NT2/D1 (cell line): Measurements from ENCODE around the gene LRSAM1.
A peak's percentile ranks its signal among the peaks of the same experiment; 100 is the strongest.

Experiments
- DNase-seq: peaks from one replicate; pipeline ENCODE4 v3.0.0-alpha.2; 2011; ENCODE audit warnings: low read depth, low spot score
- H3K27me3 ChIP-seq: 2 replicates; pipeline ENCODE4 v1.6.0; 2011; ENCODE audit warnings: mild to moderate bottlenecking; ENCODE audit not compliant: insufficient read length, insufficient read depth
- H3K36me3 ChIP-seq: 2 replicates; pipeline ENCODE4 v1.6.1; 2011; ENCODE audit warnings: mild to moderate bottlenecking, low read length, mixed read lengths; ENCODE audit not compliant: insufficient read depth, insufficient read length
- H3K4me1 ChIP-seq: 2 replicates; pipeline ENCODE4 v1.5.1; 2011; ENCODE audit not compliant: insufficient read depth, insufficient read length
- H3K4me3 ChIP-seq: 2 replicates; pipeline ENCODE4 v1.5.1; 2011; ENCODE audit warnings: low read depth; ENCODE audit not compliant: insufficient read length
- H3K9ac ChIP-seq: 2 replicates; pipeline ENCODE4 v1.6.0; 2011; ENCODE audit warnings: low read depth; ENCODE audit not compliant: insufficient read length
- H3K9me3 ChIP-seq: 2 replicates; pipeline ENCODE4 v1.5.1; 2011; ENCODE audit warnings: mild to moderate bottlenecking, low read length; ENCODE audit not compliant: insufficient read depth
- SUZ12 ChIP-seq: IDR thresholded peaks from 2 replicates; pipeline ENCODE4 v1.6.1; 2011; ENCODE audit not compliant: insufficient read length, insufficient read depth; ENCODE audit errors: extremely low read depth
- YY1 ChIP-seq: IDR thresholded peaks from 2 replicates; pipeline ENCODE4 v1.6.1; 2011; ENCODE audit not compliant: insufficient read length, insufficient read depth
- ZNF274 ChIP-seq: IDR thresholded peaks from 2 replicates; pipeline ENCODE4 v1.6.1; 2011; ENCODE audit warnings: mild to moderate bottlenecking, low read depth, low read length

LRSAM1 gene

DNA sequence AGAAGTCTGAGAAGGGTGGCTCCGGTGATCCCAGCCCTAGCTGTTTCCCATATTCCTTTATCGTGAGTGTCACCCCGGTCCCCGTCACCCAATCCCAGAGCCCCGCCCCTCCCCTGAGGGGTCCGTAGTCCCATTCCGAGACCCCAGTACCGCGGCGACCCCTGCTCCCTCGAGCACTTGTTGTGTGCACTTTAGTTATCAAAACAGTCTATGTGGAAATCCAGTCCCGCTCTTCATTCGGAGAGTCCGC lies 223 bp downstream of the LRSAM1 start:
- no peaks in the 10 kb centered on the region for H3K9me3 ChIP-seq
- peak overlapping the region; percentile 100 for H3K4me3 ChIP-seq
- H3K27me3 ChIP-seq = no peaks in the 10 kb centered on the region
- peaks cover 7% of the 10 kb centered on the region for H3K4me1 ChIP-seq
- no peak for DNase-seq
- TF ChIP-seq YY1 (no peak), SUZ12 (no peak), ZNF274 (no peak)
- peak overlapping the region; percentile 100 for H3K9ac ChIP-seq
- peaks cover 79% of the 10 kb centered on the region for H3K36me3 ChIP-seq

DNA sequence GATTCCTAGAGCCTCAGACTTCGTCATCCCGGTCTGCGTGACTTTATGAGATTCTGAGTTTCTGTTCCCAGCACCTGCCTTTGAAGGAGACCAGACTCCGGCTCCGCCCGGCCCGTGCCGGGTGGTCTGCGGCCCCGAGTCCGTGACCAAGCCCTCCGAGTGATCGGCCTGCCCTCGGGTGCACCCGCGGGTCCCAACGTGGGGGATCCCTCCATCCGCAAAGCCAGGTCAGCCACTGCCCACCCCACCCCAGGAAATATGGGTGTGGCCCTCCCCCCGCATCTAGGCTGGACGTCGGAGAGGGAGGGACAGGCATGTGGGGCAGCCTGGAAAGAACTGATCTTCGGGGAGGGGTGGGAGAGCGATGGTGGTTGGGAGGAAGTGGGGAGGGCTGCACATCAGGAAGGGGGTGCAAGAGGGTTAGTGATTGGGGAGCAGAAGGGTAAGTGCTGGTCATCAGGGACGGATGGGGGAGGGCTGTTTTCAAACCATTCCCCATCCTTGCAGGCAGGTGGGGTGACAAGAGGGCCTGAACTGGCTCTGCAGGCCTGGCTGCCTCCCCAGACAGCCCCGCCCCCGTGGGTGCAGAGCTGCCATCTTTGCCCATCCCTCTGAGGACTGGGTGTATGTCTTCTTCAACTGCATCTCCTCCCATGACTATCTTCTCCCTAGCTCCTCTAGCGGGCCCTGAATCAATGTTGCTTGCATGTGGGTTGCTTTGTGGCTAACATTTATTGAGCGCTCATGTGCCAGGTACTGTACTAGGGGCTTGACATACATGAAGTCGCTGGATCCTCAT lies 747 bp downstream of the LRSAM1 start:
- H3K36me3 ChIP-seq = peaks cover 79% of the 10 kb centered on the region
- no peaks in the 10 kb centered on the region for H3K27me3 ChIP-seq
- DNase-seq = no peak
- TF ChIP-seq YY1 = no peak
- TF ChIP-seq SUZ12 = no peak
- no peak for TF ChIP-seq ZNF274
- H3K4me1 ChIP-seq = peaks cover 8% of the 10 kb centered on the region
- H3K9me3 ChIP-seq = no peaks in the 10 kb centered on the region
- peak overlapping the region; percentile 100 for H3K9ac ChIP-seq
- peak overlapping the region; percentile 100 for H3K4me3 ChIP-seq

DNA sequence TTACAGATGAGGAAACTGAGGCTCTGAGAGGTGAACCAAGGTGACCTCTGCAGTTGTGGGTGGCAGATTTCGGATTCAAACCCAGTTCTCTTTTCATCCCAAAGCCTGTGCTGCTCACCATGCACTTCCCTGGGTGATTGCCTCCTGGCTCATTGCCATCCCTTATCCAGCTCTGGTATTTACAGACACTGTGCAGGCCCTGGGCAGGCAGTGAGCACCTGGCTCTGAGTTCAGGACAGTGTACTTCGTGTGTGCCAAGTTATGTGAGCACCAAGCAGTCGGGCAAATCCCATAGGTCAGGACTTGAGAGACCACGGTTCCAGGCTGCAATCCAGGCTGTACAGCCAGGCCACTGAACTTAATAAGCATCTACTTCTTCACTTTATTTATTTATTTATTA lies 1.4 kb downstream of the LRSAM1 start:
- DNase-seq = no peak
- no peaks in the 10 kb centered on the region for H3K9me3 ChIP-seq
- H3K4me1 ChIP-seq = peaks cover 11% of the 10 kb centered on the region
- peaks cover 79% of the 10 kb centered on the region for H3K36me3 ChIP-seq
- no peak for TF ChIP-seq YY1
- no peak for TF ChIP-seq ZNF274
- no peak for TF ChIP-seq SUZ12
- peak overlapping the region; percentile 2 for H3K9ac ChIP-seq
- no peak overlapping the region for H3K4me3 ChIP-seq
- H3K27me3 ChIP-seq = no peaks in the 10 kb centered on the region

DNA sequence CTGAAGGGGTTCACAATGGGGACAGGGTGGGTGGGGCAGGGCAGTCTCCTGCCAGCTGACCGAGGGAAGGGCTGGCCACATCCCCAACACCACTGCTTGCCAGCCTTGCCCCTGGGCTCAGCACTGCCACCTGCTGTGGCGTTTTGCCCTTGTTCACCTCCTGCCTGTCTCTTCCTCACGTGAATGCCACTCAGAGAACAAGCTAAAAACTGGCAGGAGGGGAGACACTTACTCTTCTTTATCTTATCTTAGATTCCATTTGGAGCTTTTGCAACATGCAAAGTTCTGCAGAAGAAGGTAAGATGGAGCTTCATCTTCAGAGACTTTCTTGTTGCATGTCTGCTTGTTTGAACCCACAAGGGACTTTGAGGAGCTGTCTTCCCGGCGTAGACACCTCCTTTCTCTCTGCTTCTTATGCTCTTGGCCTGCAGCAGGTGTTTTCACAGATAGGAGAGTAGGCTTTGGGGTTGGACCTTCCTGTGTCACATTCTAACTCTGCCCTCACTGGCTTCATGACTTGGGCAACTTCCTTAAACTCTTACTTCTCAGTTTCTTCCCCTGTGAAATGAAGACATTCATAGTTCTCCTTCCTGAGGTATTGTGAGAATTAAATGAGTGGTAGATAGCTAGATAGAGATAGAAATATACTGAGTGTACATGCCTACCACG lies 4.1 kb downstream of the LRSAM1 start:
- H3K9ac ChIP-seq = no peak overlapping the region

DNA sequence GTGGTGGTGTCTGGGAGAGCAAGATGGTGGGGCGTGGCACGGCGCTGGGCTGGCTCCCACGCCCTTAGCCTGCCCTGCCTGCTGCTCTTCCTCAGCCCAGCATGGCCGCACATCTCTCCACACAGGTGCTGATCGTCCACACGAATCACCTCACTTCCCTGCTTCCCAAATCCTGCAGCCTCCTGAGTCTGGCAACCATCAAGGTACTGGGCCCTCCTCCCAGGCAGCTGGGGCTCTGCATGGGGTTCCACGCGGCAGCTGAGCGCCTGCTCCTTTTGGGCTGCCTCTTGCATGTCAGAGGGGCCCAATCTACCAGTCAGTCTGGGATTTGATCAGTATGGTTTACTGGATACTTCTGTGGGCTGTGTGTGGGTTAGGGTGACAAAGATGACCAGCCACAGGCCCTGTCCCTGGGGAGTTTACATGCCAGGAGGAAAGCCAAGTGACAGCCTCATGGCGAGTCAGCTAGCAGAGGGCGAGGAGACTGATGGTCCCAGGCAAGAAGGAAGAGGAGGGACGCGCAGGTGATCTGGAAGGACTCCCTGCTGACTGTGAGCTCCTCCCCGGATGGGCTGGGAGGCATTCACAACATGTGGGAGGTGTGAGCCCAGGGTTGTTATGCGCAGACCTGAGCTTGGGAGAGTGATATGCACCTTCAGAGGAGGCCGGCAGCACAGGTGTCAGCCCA lies 6.0 kb downstream of the LRSAM1 start:
- no peak for TF ChIP-seq SUZ12
- TF ChIP-seq ZNF274 = no peak
- no peak for TF ChIP-seq YY1
- Histone ChIP-seq H3K9me3 (no peaks in the 10 kb centered on the region), H3K27me3 (no peaks in the 10 kb centered on the region), H3K36me3 (peaks cover 80% of the 10 kb centered on the region), H3K9ac (no peak overlapping the region), H3K4me1 (peaks cover 9% of the 10 kb centered on the region), H3K4me3 (no peak overlapping the region)
- DNase-seq = no peak

More for the DNA sequence above, 4.1 kb downstream of the LRSAM1 start:
- no peak for DNase-seq
- Histone ChIP-seq H3K4me1 (peaks cover 7% of the 10 kb centered on the region), H3K4me3 (no peak overlapping the region), H3K27me3 (no peaks in the 10 kb centered on the region), H3K9me3 (no peaks in the 10 kb centered on the region), H3K36me3 (peaks cover 70% of the 10 kb centered on the region)
- TF ChIP-seq YY1 = no peak
- no peak for TF ChIP-seq ZNF274
- no peak for TF ChIP-seq SUZ12

DNA sequence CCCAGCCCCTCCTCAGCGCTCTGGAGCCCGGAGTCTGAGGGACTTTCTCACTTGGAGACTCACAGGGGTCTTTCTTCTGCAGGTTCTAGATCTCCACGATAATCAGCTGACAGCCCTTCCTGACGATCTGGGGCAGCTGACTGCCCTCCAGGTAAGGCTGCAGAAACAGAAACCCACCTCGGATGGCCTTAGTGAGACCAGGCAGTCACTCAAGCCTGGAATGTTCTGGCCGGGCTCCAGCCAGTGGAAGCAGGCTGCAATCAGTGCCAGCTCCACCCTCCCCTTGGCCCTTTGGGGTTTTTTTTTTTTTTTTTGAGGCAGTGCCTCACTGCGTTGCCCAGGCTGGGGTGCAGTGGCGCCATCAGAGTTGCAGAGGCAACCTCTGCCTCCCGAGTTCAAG lies 7.6 kb downstream of the LRSAM1 start:
- H3K4me1 ChIP-seq = peaks cover 10% of the 10 kb centered on the region
- DNase-seq = no peak
- no peak for TF ChIP-seq YY1
- TF ChIP-seq SUZ12 = no peak
- no peak for TF ChIP-seq ZNF274
- H3K9ac ChIP-seq = no peak overlapping the region
- no peaks in the 10 kb centered on the region for H3K27me3 ChIP-seq
- peaks cover 83% of the 10 kb centered on the region for H3K36me3 ChIP-seq
- H3K4me3 ChIP-seq = no peak overlapping the region
- H3K9me3 ChIP-seq = no peaks in the 10 kb centered on the region

DNA sequence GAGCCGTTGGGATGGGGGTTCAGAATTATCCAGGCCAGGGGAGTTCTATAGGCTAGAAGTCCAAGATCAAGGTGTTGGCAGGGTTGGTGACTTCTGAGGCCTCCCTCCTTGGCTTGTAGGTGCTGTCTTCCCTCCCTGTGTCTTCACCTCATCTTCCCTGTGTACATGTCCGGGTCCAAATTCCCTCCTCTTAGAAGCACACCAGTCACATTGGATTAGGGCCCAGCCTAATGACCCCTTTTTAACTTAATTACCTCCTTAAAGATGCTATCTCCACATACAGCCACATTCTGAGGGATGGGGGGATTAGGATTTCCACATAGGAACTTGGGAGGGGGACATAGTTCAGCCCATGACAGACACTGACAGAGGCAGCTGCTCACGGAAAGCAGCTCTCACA lies 12.1 kb downstream of the LRSAM1 start:
- Histone ChIP-seq H3K9ac (no peak overlapping the region), H3K9me3 (no peaks in the 10 kb centered on the region), H3K36me3 (peaks cover 77% of the 10 kb centered on the region), H3K4me3 (no peak overlapping the region), H3K4me1 (peaks cover 9% of the 10 kb centered on the region), H3K27me3 (no peaks in the 10 kb centered on the region)
- no peak for TF ChIP-seq SUZ12
- no peak for TF ChIP-seq YY1
- TF ChIP-seq ZNF274 = no peak
- no peak for DNase-seq
